GM12878 (cell line): ENCODE data around the gene TTYH1. TPM values are rescaled to one million over a fixed set of nuclear protein-coding genes. Genes with fewer than 3 reads are reported as not detected.

Experiments used
- ATAC-seq: fragments of 200-7000 bp; cut with Tn5 transposase; 3 replicates; pipeline ENCODE4 v1.9.1; 2020; ENCODE audit warnings: mild to moderate bottlenecking, moderate library complexity
- BruUV-seq: library from RNA; stranded (reverse); fragments of 400-500 nt; replicated peaks from 2 replicates; lab custom pipeline; 2021; lab: Mats Ljungman, UMichigan
- CTCF ChIA-PET: fragments of 300-600 bp; sonication (Branson Sonifier 250); formaldehyde crosslinking; extraction: SDS; loops from one replicate; lab custom pipeline; 2021; ENCODE audit warnings: inconsistent platforms; lab: Yijun Ruan, JAX
- POLR2A ChIA-PET: fragments of 350-600 bp; formaldehyde crosslinking; extraction: SDS; loops from one replicate; lab custom pipeline; 2021; ENCODE audit warnings: inconsistent platforms; lab: Charles Lee
- RAD21 ChIA-PET: fragments of 300-600 bp; sonication (Branson Sonifier 250); formaldehyde crosslinking; loops from one replicate; lab custom pipeline; 2023; ENCODE audit warnings: antibody characterized with exemption; ENCODE audit not compliant: unreplicated experiment; lab: Charles Lee
- SMC1A ChIA-PET: fragments of 300-600 bp; sonication (Branson Sonifier 250); formaldehyde crosslinking; loops from one replicate; lab custom pipeline; 2023; ENCODE audit not compliant: unreplicated experiment, uncharacterized antibody; lab: Charles Lee
- DNase-seq: peaks from one replicate; pipeline ENCODE4 v3.0.0-alpha.2; 2011; ENCODE audit warnings: low read depth, low spot score
- FAIRE-seq: peaks from 3 replicates; lab custom pipeline; 2011; peaks lifted over from hg19 to GRCh38; lab: Jason Lieb, UNC
- H2AFZ ChIP-seq: 2 replicates; pipeline ENCODE4 v1.6.0; 2011; ENCODE audit warnings: low read depth, low read length, control low read depth; ENCODE audit not compliant: control insufficient read depth
- H3K27ac ChIP-seq: 2 replicates; pipeline ENCODE4 v1.5.1; 2011; ENCODE audit warnings: control low read depth; ENCODE audit not compliant: control insufficient read depth, insufficient read depth
- H3K27me3 ChIP-seq, 2 experiments: replicated peaks in 1 of 2; 2 replicates each; pipeline versions ENCODE4 v1.6.0 to v1.6.1; 2011; ENCODE audit warnings: low read length in 1 of 2; ENCODE audit not compliant: control insufficient read depth in 2 of 2, insufficient read depth in 2 of 2
- H3K36me3 ChIP-seq, 2 experiments: 2 replicates each; pipeline ENCODE4 v1.5.1; 2011; ENCODE audit warnings: low read length in 1 of 2; ENCODE audit not compliant: control insufficient read depth in 2 of 2, insufficient read depth in 2 of 2
- H3K4me1 ChIP-seq: 2 replicates; pipeline ENCODE4 v1.6.1; 2011; ENCODE audit warnings: mild to moderate bottlenecking, low read length, moderate library complexity, mixed read lengths; ENCODE audit not compliant: control insufficient read depth, insufficient read depth
- H3K4me2 ChIP-seq: 2 replicates; pipeline ENCODE4 v1.6.0; 2011; ENCODE audit warnings: control low read depth; ENCODE audit not compliant: control insufficient read depth, insufficient read depth
- H3K4me3 ChIP-seq: fragments of 200-600 bp; sonication (generic); 2 replicates; pipeline ENCODE4 v1.5.1; 2016
- H3K79me2 ChIP-seq: 2 replicates; pipeline ENCODE4 v1.6.0; 2011; ENCODE audit warnings: low read length; ENCODE audit not compliant: control insufficient read depth, insufficient read depth
- H3K9ac ChIP-seq: 2 replicates; pipeline ENCODE4 v1.8.0; 2011; ENCODE audit warnings: low read length, control low read depth, mixed read lengths; ENCODE audit not compliant: control insufficient read depth, insufficient read depth
- H3K9me3 ChIP-seq: replicated peaks from 3 replicates; pipeline ENCODE4 v1.5.1; 2011; ENCODE audit warnings: mild to moderate bottlenecking, low read length; ENCODE audit not compliant: control insufficient read depth, insufficient read depth
- H4K20me1 ChIP-seq: 2 replicates; pipeline ENCODE4 v1.6.0; 2011; ENCODE audit not compliant: control insufficient read depth, insufficient read depth
- BACH1 ChIP-seq: fragments of 450-650 bp; IDR thresholded peaks from 2 replicates; pipeline ENCODE4 v1.6.1; 2017; ENCODE audit warnings: mild to moderate bottlenecking, borderline replicate concordance
- BHLHE40 ChIP-seq, 2 experiments: fragments of 450-650 bp in 1 of 2; IDR thresholded peaks; 2 replicates each; pipeline ENCODE4 v1.6.1; 2011 to 2017; ENCODE audit warnings: low read depth in 2 of 2, borderline replicate concordance in 1 of 2, improper control_type of control experiment in 1 of 2, low read length in 1 of 2, mild to moderate bottlenecking in 1 of 2
- EGR1 ChIP-seq, 2 experiments: IDR thresholded peaks; 1 replicate in 1 of 2; 2 replicates in 1 of 2; pipeline ENCODE4 v1.6.1; 2011 to 2012; ENCODE audit warnings: low read depth in 2 of 2, low read length in 2 of 2, borderline replicate concordance in 1 of 2, mild to moderate bottlenecking in 1 of 2, moderate library complexity in 1 of 2
- ETV6 ChIP-seq, 2 experiments: fragments of 450-650 bp in 1 of 2; IDR thresholded peaks in 1 of 2; conservative IDR thresholded peaks in 1 of 2; 2 replicates each; pipeline ENCODE4 v1.6.1; 2014; ENCODE audit warnings: antibody characterized with exemption in 1 of 2, borderline replicate concordance in 1 of 2, low read depth in 1 of 2, mild to moderate bottlenecking in 1 of 2, moderate library complexity in 1 of 2
- KAT2A ChIP-seq: conservative IDR thresholded peaks from 2 replicates; pipeline ENCODE4 v1.6.1; 2011; ENCODE audit warnings: low read depth, low read length; ENCODE audit not compliant: control insufficient read depth
- MYC ChIP-seq: IDR thresholded peaks from 2 replicates; pipeline ENCODE4 v1.6.1; 2011; ENCODE audit warnings: mild to moderate bottlenecking, low read length, moderate library complexity, inconsistent platforms; ENCODE audit not compliant: insufficient read depth, insufficient replicate concordance, insufficient read length, severe bottlenecking
- PML ChIP-seq: IDR thresholded peaks from 2 replicates; pipeline ENCODE4 v1.6.1; 2012; ENCODE audit warnings: low read length, inconsistent platforms
- POU2F2 ChIP-seq: IDR thresholded peaks from 3 replicates; pipeline ENCODE4 v1.6.1; 2011; ENCODE audit warnings: low read depth, mild to moderate bottlenecking, low read length, borderline replicate concordance
- RAD21 ChIP-seq: IDR thresholded peaks from 2 replicates; pipeline ENCODE4 v1.6.1; 2011; ENCODE audit warnings: mild to moderate bottlenecking, low read depth, low read length, moderate library complexity; ENCODE audit not compliant: insufficient read depth
- RB1 ChIP-seq: fragments of 450-650 bp; formaldehyde crosslinking; IDR thresholded peaks from 2 replicates; pipeline ENCODE4 v1.6.1; 2017; ENCODE audit warnings: mild to moderate bottlenecking, borderline replicate concordance
- SMAD1 ChIP-seq: fragments of 450-650 bp; IDR thresholded peaks from 2 replicates; pipeline ENCODE4 v1.6.1; 2018; ENCODE audit warnings: mild to moderate bottlenecking, low read depth; ENCODE audit not compliant: partially characterized antibody
- SMC3 ChIP-seq: IDR thresholded peaks from 2 replicates; pipeline ENCODE4 v1.6.1; 2011; ENCODE audit warnings: low read length, improper control_type of control experiment, borderline replicate concordance
- YY1 ChIP-seq: IDR thresholded peaks from 2 replicates; pipeline ENCODE4 v1.6.1; 2011; ENCODE audit warnings: low read depth, mild to moderate bottlenecking, low read length
- ZNF384 ChIP-seq: IDR thresholded peaks from 2 replicates; pipeline ENCODE4 v1.6.1; 2012; ENCODE audit warnings: low read depth, mild to moderate bottlenecking, low read length, improper control_type of control experiment, borderline replicate concordance
- ZZZ3 ChIP-seq: IDR thresholded peaks from 2 replicates; pipeline ENCODE4 v1.6.1; 2011; ENCODE audit warnings: low read depth; ENCODE audit not compliant: control insufficient read depth, insufficient read length
- WGBS: methylation state at CpG from one replicate; pipeline ENCODE4 v1.1.6; 2016; ENCODE audit warnings: low lambda C conversion rate; ENCODE audit not compliant: insufficient replicate concordance, insufficient coverage; ENCODE audit errors: missing lambda C conversion rate; 5-methylcytosine and 5-hydroxymethylcytosine counted together
- in situ Hi-C: fragments of 300-500 bp; cut with MboI; formaldehyde crosslinking; loops from 9 replicates; pipeline ENCODE4 v1.14.3; 2018; ENCODE audit warnings: mixed read lengths
- intact Hi-C: fragments of 100-400 bp; cut with micrococcal nuclease; formaldehyde crosslinking; loops from one replicate; pipeline ENCODE4 v1.14.2; 2022; ENCODE audit not compliant: unreplicated experiment
- polyA plus RNA-seq, 11 experiments: library from polyadenylated mRNA; depleted of rRNA in 4 of 11; unstranded in 6 of 11; stranded (reverse) in 5 of 11; fragments of >200 nt; fragmentation: Nextera tagmentation in 4 of 11; fragmentation: Illumina TruSeq in 1 of 11; extraction: Ambion mirVana in 4 of 11; extraction: Trizol in 1 of 11; gene quantifications; 1 replicate in 1 of 11; 2 replicates in 10 of 11; pipeline versions ENCODE4 v1.2.1 to v1.2.3, GENCODE V29; 2011 to 2016; ENCODE audit warnings: inconsistent platforms in 2 of 11, missing spikeins in 2 of 11, low read depth in 1 of 11
- total RNA-seq, 4 experiments: library from RNA; depleted of rRNA in 3 of 4; stranded (reverse); fragments of >200 nt in 3 of 4; fragmentation: Illumina TruSeq in 1 of 4; extraction: Trizol in 1 of 4; gene quantifications; 2 replicates each; pipeline versions ENCODE4 v1.2.1 to v1.2.3, GENCODE V29; 2013 to 2021
- TF ChIP-seq, protein P1 (sequence below): fragments of 450-650 bp; IDR thresholded peaks from 2 replicates; pipeline ENCODE4 v1.6.1; 2018; ENCODE audit warnings: borderline replicate concordance, mild to moderate bottlenecking; ENCODE audit not compliant: partially characterized antibody
- TF ChIP-seq, protein P2 (sequence below), 3 experiments: IDR thresholded peaks in 2 of 3; conservative IDR thresholded peaks in 1 of 3; 2 replicates each; pipeline ENCODE4 v1.5.1; 2011; ENCODE audit warnings: low read depth in 3 of 3, low read length in 3 of 3, mild to moderate bottlenecking in 3 of 3, control low read depth in 2 of 3, moderate library complexity in 2 of 3, inconsistent platforms in 1 of 3, mixed read lengths in 1 of 3; ENCODE audit not compliant: control insufficient read depth in 2 of 3, insufficient read depth in 1 of 3; ENCODE audit errors: extremely low read depth in 1 of 3

Gene TTYH1
- total and polyA plus RNA-seq, 10 of the 15 experiments (the other 5 are each of a cell fraction or from before 2014, with no cell fraction given), result 0.01 to 0.36 (median 0.09) TPM; not detected in 3

DNA sequence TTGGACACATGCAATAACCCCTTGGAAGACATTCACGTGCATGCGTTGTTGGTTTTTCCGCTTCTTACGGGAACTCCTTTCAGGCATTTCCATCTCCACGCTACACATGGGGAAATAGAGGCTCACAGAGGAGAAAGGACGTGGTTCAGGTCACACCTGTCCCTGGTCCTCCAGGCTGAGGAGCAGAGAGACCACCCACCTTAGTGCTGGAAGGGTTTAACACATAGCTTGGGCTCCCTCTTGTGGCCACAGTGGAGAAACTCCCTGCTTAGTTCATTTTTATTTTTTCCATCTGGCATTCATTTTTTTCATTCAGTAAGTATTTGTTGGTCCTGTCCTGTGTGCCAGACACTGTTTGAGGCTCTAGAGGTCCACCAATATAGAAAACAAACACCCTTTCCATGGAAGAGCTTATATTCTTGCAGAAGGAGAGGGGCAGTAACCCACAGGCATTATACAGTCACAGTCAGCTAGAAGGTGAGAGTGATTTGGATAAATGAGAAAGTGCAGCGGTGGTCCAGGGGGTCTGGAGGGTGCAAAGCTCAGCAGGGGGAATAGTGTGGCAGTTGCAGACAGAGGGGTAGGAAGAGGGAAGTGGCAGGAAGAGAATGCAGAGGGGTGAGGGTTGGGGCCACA lies 24.2 kb upstream of the TTYH1 start:
- intact Hi-C loops (loop anchor here (1.0 to 2.0 kb wide), 2 partner anchors 66 to 160 kb away; no protein-coding TSS in a partner anchor), in situ Hi-C loops (loop anchor here (5.0 kb wide), 1 partner anchor 64 kb away; no protein-coding TSS in a partner anchor)
- Histone ChIP-seq H3K36me3 (no peaks in the 10 kb centered on the region), H4K20me1 (no peaks in the 10 kb centered on the region), H3K9me3 (no peaks in the 10 kb centered on the region), H3K4me1 (peaks cover 9% of the 10 kb centered on the region), H3K27ac (no peak overlapping the region), H3K27me3 (no peaks in the 10 kb centered on the region), H3K9ac (no peak overlapping the region), H3K4me2 (no peak overlapping the region), H2AFZ (no peak overlapping the region), H3K79me2 (no peaks in the 10 kb centered on the region), H3K4me3 (no peak overlapping the region)
- ChIA-PET SMC1A (interaction anchor here (0.8 to 7.4 kb wide), 29 partner anchors 12 to 232 kb away, joined by 3 to 116 read pairs (median 4); partner anchors contain the start of genes LAIR1, LENG1, LENG9 and TMC4), CTCF (interaction anchor here (0.7 to 6.7 kb wide), 42 partner anchors 11 to 1564 kb away, joined by 3 to 205 read pairs (median 5); partner anchors contain the start of genes CNOT3, LAIR1, LENG8 and LILRA5), POLR2A (interaction anchor here (0.6 to 0.9 kb wide), 2 partner anchors 22 to 46 kb away, joined by 3 to 4 read pairs; no protein-coding TSS in a partner anchor), RAD21 (interaction anchor here (0.8 to 5.7 kb wide), 11 partner anchors 19 to 254 kb away, joined by 3 to 94 read pairs (median 9); partner anchors contain the start of genes CNOT3, LAIR1 and MBOAT7)
- BruUV-seq, result no TSS peak
- DNase-seq (no peak), ATAC-seq (peak; percentile 31), FAIRE-seq (peak; percentile 72)
- 43% methylated on average over 7 of the region's 7 CpGs for WGBS
- peak; percentile 65 for TF ChIP-seq SMC3
- no peak for TF ChIP-seq ZZZ3
- peak; percentile 61; the same call in 1 of the 2 replicates for TF ChIP-seq RB1
- no peak for TF ChIP-seq EGR1 (IDR thresholded peaks at IDR 0.05; ENCODE audit: borderline replicate concordance in 1 of 2, low read depth in 2 of 2, low read length in 2 of 2)
- TF ChIP-seq, protein P1, sequence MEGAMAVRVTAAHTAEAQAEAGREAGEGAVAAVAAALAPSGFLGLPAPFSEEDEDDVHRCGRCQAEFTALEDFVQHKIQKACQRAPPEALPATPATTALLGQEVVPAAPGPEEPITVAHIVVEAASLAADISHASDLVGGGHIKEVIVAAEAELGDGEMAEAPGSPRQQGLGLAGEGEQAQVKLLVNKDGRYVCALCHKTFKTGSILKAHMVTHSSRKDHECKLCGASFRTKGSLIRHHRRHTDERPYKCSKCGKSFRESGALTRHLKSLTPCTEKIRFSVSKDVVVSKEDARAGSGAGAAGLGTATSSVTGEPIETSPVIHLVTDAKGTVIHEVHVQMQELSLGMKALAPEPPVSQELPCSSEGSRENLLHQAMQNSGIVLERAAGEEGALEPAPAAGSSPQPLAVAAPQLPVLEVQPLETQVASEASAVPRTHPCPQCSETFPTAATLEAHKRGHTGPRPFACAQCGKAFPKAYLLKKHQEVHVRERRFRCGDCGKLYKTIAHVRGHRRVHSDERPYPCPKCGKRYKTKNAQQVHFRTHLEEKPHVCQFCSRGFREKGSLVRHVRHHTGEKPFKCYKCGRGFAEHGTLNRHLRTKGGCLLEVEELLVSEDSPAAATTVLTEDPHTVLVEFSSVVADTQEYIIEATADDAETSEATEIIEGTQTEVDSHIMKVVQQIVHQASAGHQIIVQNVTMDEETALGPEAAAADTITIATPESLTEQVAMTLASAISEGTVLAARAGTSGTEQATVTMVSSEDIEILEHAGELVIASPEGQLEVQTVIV, result no peak
- TF ChIP-seq, protein P2, sequence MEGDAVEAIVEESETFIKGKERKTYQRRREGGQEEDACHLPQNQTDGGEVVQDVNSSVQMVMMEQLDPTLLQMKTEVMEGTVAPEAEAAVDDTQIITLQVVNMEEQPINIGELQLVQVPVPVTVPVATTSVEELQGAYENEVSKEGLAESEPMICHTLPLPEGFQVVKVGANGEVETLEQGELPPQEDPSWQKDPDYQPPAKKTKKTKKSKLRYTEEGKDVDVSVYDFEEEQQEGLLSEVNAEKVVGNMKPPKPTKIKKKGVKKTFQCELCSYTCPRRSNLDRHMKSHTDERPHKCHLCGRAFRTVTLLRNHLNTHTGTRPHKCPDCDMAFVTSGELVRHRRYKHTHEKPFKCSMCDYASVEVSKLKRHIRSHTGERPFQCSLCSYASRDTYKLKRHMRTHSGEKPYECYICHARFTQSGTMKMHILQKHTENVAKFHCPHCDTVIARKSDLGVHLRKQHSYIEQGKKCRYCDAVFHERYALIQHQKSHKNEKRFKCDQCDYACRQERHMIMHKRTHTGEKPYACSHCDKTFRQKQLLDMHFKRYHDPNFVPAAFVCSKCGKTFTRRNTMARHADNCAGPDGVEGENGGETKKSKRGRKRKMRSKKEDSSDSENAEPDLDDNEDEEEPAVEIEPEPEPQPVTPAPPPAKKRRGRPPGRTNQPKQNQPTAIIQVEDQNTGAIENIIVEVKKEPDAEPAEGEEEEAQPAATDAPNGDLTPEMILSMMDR (IDR thresholded peaks at IDR 0.05 in 2 of 3, conservative IDR thresholded peaks at IDR 0.05 in 1 of 3; ENCODE audit: control insufficient read depth in 2 of 3, extremely low read depth in 1 of 3, insufficient read depth in 1 of 3, low read depth in 3 of 3, low read length in 3 of 3), result peak; percentile 66 to 73 (median 72)
- TF ChIP-seq POU2F2, result 0 out of 3 replicates have a peak, but pooled peaks have one; percentile 14
- peak; percentile 78 for TF ChIP-seq ZNF384
- TF ChIP-seq BACH1, result no peak
- peak in 1 of 2 experiments; percentile 67; a peak in 2 of 4 replicates for TF ChIP-seq BHLHE40 (IDR thresholded peaks at IDR 0.05; ENCODE audit: borderline replicate concordance in 1 of 2, low read depth in 2 of 2, low read length in 1 of 2)
- no peak for TF ChIP-seq SMAD1
- TF ChIP-seq PML, result no peak
- no peak for TF ChIP-seq ETV6 (conservative IDR thresholded peaks at IDR 0.05 in 1 of 2, IDR thresholded peaks at IDR 0.05 in 1 of 2; ENCODE audit: borderline replicate concordance in 1 of 2, low read depth in 1 of 2)
- TF ChIP-seq MYC, result no peak
- TF ChIP-seq KAT2A, result no peak
- TF ChIP-seq YY1, result 0 out of 2 replicates have a peak, but pooled peaks have one; percentile 21
- TF ChIP-seq RAD21, result peak; percentile 74
